ENCODE measurements around the gene TMEM242. TPM values are rescaled to one million over a fixed set of nuclear protein-coding genes. Genes with fewer than 3 reads are reported as not detected.

Gene TMEM242
- total RNA-seq, 1 donor from 2014 or later: 9.7 TPM

GRCh38 chr6:157268396-157268795 is 54.9 kb downstream of the TMEM242 start:
- H3K27me3 Mint-ChIP-seq (ENCODE audit: low read depth): no peaks in the 10 kb centered on the region
- no peaks in the 10 kb centered on the region for H3K36me3 Mint-ChIP-seq (ENCODE audit: low read depth)
- no peak overlapping the region for H3K27ac Mint-ChIP-seq (ENCODE audit: unreplicated experiment)
- no peak overlapping the region for H3K4me3 Mint-ChIP-seq (ENCODE audit: unreplicated experiment)
- H3K9me3 Mint-ChIP-seq (ENCODE audit: low read depth): no peaks in the 10 kb centered on the region
- peaks cover 16% of the 10 kb centered on the region for H3K4me1 Mint-ChIP-seq (ENCODE audit: low read depth)
- no peak for TF ChIP-seq CTCF (IDR thresholded peaks at IDR 0.05)
- peak; percentile 57 for DNase-seq (ENCODE audit: low spot score)

GRCh38 chr6:157267654-157268053 is 55.7 kb downstream of the TMEM242 start:
- Mint-ChIP-seq H3K27ac (ENCODE audit: unreplicated experiment) (no peak overlapping the region), H3K27me3 (ENCODE audit: low read depth) (no peaks in the 10 kb centered on the region), H3K4me3 (ENCODE audit: unreplicated experiment) (no peak overlapping the region), H3K4me1 (ENCODE audit: low read depth) (peaks cover 18% of the 10 kb centered on the region), H3K9me3 (ENCODE audit: low read depth) (no peaks in the 10 kb centered on the region), H3K36me3 (ENCODE audit: low read depth) (no peaks in the 10 kb centered on the region)
- no peak for TF ChIP-seq CTCF (IDR thresholded peaks at IDR 0.05)
- DNase-seq (ENCODE audit: low spot score): peak; percentile 54

GRCh38 chr6:157267109-157267611 is 56.2 kb downstream of the TMEM242 start:
- Mint-ChIP-seq H3K9me3 (ENCODE audit: low read depth) (no peaks in the 10 kb centered on the region), H3K4me1 (ENCODE audit: low read depth) (peaks cover 18% of the 10 kb centered on the region), H3K36me3 (ENCODE audit: low read depth) (no peaks in the 10 kb centered on the region), H3K27ac (ENCODE audit: unreplicated experiment) (no peak overlapping the region), H3K27me3 (ENCODE audit: low read depth) (no peaks in the 10 kb centered on the region), H3K4me3 (ENCODE audit: unreplicated experiment) (no peak overlapping the region)
- no peak for DNase-seq (ENCODE audit: low spot score)
- TF ChIP-seq CTCF (IDR thresholded peaks at IDR 0.05): no peak

GRCh38 chr6:157266274-157267101 is 56.8 kb downstream of the TMEM242 start:
- peak; percentile 68 for DNase-seq (ENCODE audit: low spot score)
- no peak for TF ChIP-seq CTCF (IDR thresholded peaks at IDR 0.05)
- no peaks in the 10 kb centered on the region for H3K9me3 Mint-ChIP-seq (ENCODE audit: low read depth)
- no peak overlapping the region for H3K27ac Mint-ChIP-seq (ENCODE audit: unreplicated experiment)
- peaks cover 18% of the 10 kb centered on the region for H3K4me1 Mint-ChIP-seq (ENCODE audit: low read depth)
- peaks cover 1% of the 10 kb centered on the region for H3K36me3 Mint-ChIP-seq (ENCODE audit: low read depth)
- no peak overlapping the region for H3K4me3 Mint-ChIP-seq (ENCODE audit: unreplicated experiment)
- H3K27me3 Mint-ChIP-seq (ENCODE audit: low read depth): peaks cover 2% of the 10 kb centered on the region

GRCh38 chr6:157265635-157266034 is 57.7 kb downstream of the TMEM242 start:
- H3K4me3 Mint-ChIP-seq (ENCODE audit: unreplicated experiment): no peak overlapping the region
- DNase-seq (ENCODE audit: low spot score): peak; percentile 50

More at GRCh38 chr6:157265635-157266034, 57.7 kb downstream of the TMEM242 start:
- Mint-ChIP-seq H3K36me3 (ENCODE audit: low read depth) (peaks cover 1% of the 10 kb centered on the region), H3K9me3 (ENCODE audit: low read depth) (no peaks in the 10 kb centered on the region), H3K27me3 (ENCODE audit: low read depth) (peaks cover 2% of the 10 kb centered on the region), H3K4me1 (ENCODE audit: low read depth) (peaks cover 18% of the 10 kb centered on the region), H3K27ac (ENCODE audit: unreplicated experiment) (no peak overlapping the region)
- TF ChIP-seq CTCF (IDR thresholded peaks at IDR 0.05): no peak
